ENCODE results near the gene PPFIA4.

Gene PPFIA4

DNA sequence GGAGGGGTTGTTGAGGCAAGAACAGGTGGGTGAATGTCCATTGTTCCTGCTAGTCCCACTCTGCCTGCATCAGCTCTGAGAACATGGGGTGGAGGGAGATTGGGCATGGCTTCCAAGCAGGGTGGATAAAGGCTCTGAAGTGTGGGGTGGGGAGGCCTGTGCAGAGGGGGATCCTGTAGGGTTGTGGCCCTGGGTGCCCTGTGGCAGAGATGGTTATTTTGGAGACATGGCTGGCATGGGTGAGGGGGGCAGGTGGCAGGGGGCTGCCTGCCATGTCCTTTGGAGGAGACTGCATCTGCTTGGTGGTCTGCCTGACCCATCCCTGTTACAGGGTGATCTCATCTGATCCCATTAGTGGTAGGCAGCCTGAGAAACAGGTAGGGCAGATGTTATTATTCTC, 48.3 kb downstream of the PPFIA4 start:
- H3K4me3 ChIP-seq (ENCODE audit: insufficient read length, low read depth), result no peak overlapping the region
- H3K4me1 ChIP-seq (ENCODE audit: insufficient read depth, insufficient read length), result peaks cover 5% of the 10 kb centered on the region
- H3K36me3 ChIP-seq (ENCODE audit: insufficient read depth, insufficient read length, low read length), result peaks cover 14% of the 10 kb centered on the region
- H3K27me3 ChIP-seq (ENCODE audit: insufficient read depth, insufficient read length), result no peaks in the 10 kb centered on the region
- no peak overlapping the region for H3K9ac ChIP-seq (ENCODE audit: insufficient read length, low read depth)
- DNase-seq (ENCODE audit: low read depth, low spot score), result no peak
- TF ChIP-seq SUZ12 (IDR thresholded peaks at IDR 0.05; ENCODE audit: extremely low read depth, insufficient read depth, insufficient read length) (no peak), YY1 (IDR thresholded peaks at IDR 0.05; ENCODE audit: insufficient read depth, insufficient read length) (no peak), ZNF274 (IDR thresholded peaks at IDR 0.05; ENCODE audit: low read depth, low read length) (no peak)
- H3K9me3 ChIP-seq (ENCODE audit: insufficient read depth, low read length), result no peaks in the 10 kb centered on the region

DNA sequence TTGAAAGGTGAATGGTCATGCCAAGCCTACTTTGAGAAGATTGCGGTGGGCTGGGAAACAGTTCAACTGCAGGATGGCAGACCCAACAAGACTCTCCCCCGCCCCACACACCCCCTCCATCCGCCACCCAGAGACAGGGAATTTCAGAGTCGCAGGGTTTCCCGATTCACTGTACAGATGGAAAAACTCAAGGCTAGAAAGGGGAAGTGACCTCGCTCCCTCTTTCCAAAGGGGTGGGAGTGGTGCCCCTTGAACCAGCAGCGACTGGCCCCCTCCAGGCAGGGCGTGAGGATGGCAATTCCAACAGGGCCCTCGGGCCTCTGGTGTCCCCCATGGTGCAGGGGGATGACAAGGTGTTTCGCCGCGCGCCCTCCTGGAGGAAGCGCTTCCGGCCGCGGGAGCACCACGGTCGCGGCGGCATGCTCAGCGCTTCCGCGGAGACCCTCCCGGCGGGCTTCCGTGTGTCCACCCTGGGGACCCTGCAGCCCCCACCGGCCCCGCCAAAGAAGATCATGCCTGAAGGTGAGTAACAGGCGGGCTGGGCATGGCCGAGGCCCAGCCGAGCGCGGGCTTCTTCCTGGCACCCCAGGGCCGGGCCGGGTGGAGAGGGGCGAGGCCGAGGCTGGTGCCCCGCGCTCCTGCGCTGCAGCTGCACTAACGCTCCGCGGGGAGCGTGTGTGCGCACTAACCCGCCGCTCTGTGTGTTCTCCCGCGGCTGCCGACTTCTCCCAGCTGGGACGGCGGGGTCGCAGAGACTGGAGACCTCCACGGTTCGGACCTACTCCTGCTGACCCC, 49.1 kb downstream of the PPFIA4 start:
- no peak overlapping the region for H3K9ac ChIP-seq (ENCODE audit: insufficient read length, low read depth)
- H3K4me3 ChIP-seq (ENCODE audit: insufficient read length, low read depth), result no peak overlapping the region
- no peaks in the 10 kb centered on the region for H3K27me3 ChIP-seq (ENCODE audit: insufficient read depth, insufficient read length)
- no peaks in the 10 kb centered on the region for H3K9me3 ChIP-seq (ENCODE audit: insufficient read depth, low read length)
- TF ChIP-seq YY1 (IDR thresholded peaks at IDR 0.05; ENCODE audit: insufficient read depth, insufficient read length), result no peak
- no peak for TF ChIP-seq ZNF274 (IDR thresholded peaks at IDR 0.05; ENCODE audit: low read depth, low read length)
- TF ChIP-seq SUZ12 (IDR thresholded peaks at IDR 0.05; ENCODE audit: extremely low read depth, insufficient read depth, insufficient read length), result no peak
- H3K36me3 ChIP-seq (ENCODE audit: insufficient read depth, insufficient read length, low read length), result peaks cover 14% of the 10 kb centered on the region
- peaks cover 3% of the 10 kb centered on the region for H3K4me1 ChIP-seq (ENCODE audit: insufficient read depth, insufficient read length)
- DNase-seq (ENCODE audit: low read depth, low spot score), result no peak

DNA sequence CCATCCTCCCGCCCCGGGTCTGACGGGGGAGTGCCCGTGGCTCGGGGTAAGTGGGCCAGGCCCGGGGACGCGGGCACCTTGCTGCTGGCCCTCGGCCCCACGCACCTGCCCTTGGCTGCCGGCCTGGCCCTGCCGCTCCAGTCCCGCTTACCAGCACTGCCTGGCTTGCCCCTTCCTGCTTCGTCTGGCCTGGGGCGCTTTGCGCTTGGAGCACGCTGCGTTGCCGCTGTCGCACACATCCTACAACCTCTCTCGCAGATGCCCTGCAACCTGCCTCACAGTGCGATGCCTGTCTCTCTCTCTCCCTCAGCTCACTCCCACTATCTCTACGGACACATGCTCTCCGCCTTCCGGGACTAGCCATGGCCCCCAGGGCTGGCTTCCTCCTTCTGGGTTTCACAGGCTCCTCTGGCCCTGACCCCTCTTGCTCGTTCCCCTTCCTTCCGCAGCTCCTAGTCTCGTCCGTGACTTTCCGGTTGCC, 49.8 kb downstream of the PPFIA4 start:
- Histone ChIP-seq H3K9me3 (ENCODE audit: insufficient read depth, low read length) (no peaks in the 10 kb centered on the region), H3K27me3 (ENCODE audit: insufficient read depth, insufficient read length) (no peaks in the 10 kb centered on the region), H3K36me3 (ENCODE audit: insufficient read depth, insufficient read length, low read length) (peaks cover 14% of the 10 kb centered on the region), H3K4me1 (ENCODE audit: insufficient read depth, insufficient read length) (peaks cover 3% of the 10 kb centered on the region), H3K4me3 (ENCODE audit: insufficient read length, low read depth) (no peak overlapping the region), H3K9ac (ENCODE audit: insufficient read length, low read depth) (no peak overlapping the region)
- no peak for TF ChIP-seq YY1 (IDR thresholded peaks at IDR 0.05; ENCODE audit: insufficient read depth, insufficient read length)
- no peak for TF ChIP-seq ZNF274 (IDR thresholded peaks at IDR 0.05; ENCODE audit: low read depth, low read length)
- no peak for TF ChIP-seq SUZ12 (IDR thresholded peaks at IDR 0.05; ENCODE audit: extremely low read depth, insufficient read depth, insufficient read length)
- DNase-seq (ENCODE audit: low read depth, low spot score), result no peak

DNA sequence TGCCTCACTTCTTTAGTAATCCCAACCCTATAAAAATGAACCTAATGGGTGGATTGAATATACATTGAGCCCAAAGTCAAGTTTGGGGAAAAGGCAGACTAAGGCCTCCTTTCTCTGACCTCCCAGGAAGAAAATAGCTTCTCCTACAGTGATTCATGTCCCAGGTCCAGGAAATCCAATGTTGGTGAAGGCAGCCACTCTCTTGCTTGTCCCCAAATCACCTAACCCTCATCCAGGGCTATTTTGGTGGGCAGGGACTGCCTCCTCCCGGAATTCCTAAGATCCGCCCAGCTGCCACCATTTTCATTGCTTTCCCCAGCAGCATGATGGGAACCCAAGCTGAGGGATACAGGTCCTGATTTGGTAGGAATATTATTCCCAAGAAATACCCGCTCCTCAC, 51.1 kb downstream of the PPFIA4 start:
- H3K36me3 ChIP-seq (ENCODE audit: insufficient read depth, insufficient read length, low read length), result peaks cover 14% of the 10 kb centered on the region

DNA sequence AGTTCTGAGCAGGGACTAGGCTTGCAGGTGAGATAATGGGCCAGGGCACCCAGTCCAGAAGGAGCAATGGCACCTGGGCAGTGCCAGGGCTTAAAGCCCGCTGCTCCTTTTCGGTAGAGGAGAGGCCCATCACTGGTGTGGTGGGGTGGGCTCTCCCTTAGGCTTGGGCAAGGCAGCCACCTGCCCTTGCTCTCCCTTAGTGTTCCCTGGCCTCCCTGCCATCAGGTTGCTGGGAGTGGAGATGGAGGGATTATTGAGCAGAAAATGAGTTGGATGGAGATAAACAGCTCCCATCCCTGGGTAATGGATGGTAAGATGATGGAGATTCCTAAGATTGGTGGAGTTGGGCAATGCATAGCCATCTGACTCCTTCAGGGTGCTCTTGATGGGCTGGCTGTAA, 51.7 kb downstream of the PPFIA4 start:
- no peaks in the 10 kb centered on the region for H3K27me3 ChIP-seq (ENCODE audit: insufficient read depth, insufficient read length)
- no peaks in the 10 kb centered on the region for H3K9me3 ChIP-seq (ENCODE audit: insufficient read depth, low read length)

More for the DNA sequence above, 51.1 kb downstream of the PPFIA4 start:
- no peak for DNase-seq (ENCODE audit: low read depth, low spot score)
- no peak overlapping the region for H3K4me3 ChIP-seq (ENCODE audit: insufficient read length, low read depth)
- H3K9ac ChIP-seq (ENCODE audit: insufficient read length, low read depth), result no peak overlapping the region
- no peak for TF ChIP-seq SUZ12 (IDR thresholded peaks at IDR 0.05; ENCODE audit: extremely low read depth, insufficient read depth, insufficient read length)
- TF ChIP-seq ZNF274 (IDR thresholded peaks at IDR 0.05; ENCODE audit: low read depth, low read length), result no peak
- TF ChIP-seq YY1 (IDR thresholded peaks at IDR 0.05; ENCODE audit: insufficient read depth, insufficient read length), result no peak
- H3K4me1 ChIP-seq (ENCODE audit: insufficient read depth, insufficient read length), result peaks cover 11% of the 10 kb centered on the region
- no peaks in the 10 kb centered on the region for H3K27me3 ChIP-seq (ENCODE audit: insufficient read depth, insufficient read length)
- H3K9me3 ChIP-seq (ENCODE audit: insufficient read depth, low read length), result no peaks in the 10 kb centered on the region

DNA sequence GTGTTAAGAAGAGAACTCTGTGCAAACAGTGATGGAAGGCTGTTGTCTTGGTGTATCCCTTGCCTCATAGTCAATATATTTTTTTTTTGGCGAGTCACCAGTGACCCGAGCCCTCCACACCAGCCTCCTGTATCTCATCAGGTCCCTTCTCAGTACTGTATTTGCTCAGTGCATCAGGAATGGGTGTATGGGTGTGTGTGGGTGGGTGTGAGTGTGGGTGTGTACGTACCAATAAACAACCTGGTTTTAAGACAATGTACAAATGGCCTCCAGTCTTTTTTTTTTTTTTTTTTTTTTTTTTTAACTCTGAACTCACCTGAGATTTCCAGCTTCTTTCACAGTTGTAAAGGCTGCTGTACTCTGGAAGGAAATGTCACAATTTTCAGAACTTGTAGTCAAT, 52.2 kb downstream of the PPFIA4 start:
- H3K36me3 ChIP-seq (ENCODE audit: insufficient read depth, insufficient read length, low read length), result peaks cover 9% of the 10 kb centered on the region
- peaks cover 15% of the 10 kb centered on the region for H3K4me1 ChIP-seq (ENCODE audit: insufficient read depth, insufficient read length)
- H3K4me3 ChIP-seq (ENCODE audit: insufficient read length, low read depth), result no peak overlapping the region
- no peaks in the 10 kb centered on the region for H3K27me3 ChIP-seq (ENCODE audit: insufficient read depth, insufficient read length)
- TF ChIP-seq SUZ12 (IDR thresholded peaks at IDR 0.05; ENCODE audit: extremely low read depth, insufficient read depth, insufficient read length) (no peak), ZNF274 (IDR thresholded peaks at IDR 0.05; ENCODE audit: low read depth, low read length) (no peak), YY1 (IDR thresholded peaks at IDR 0.05; ENCODE audit: insufficient read depth, insufficient read length) (no peak)
- no peak overlapping the region for H3K9ac ChIP-seq (ENCODE audit: insufficient read length, low read depth)
- no peak for DNase-seq (ENCODE audit: low read depth, low spot score)
- H3K9me3 ChIP-seq (ENCODE audit: insufficient read depth, low read length), result no peaks in the 10 kb centered on the region

More for the DNA sequence above, 51.7 kb downstream of the PPFIA4 start:
- no peak for TF ChIP-seq YY1 (IDR thresholded peaks at IDR 0.05; ENCODE audit: insufficient read depth, insufficient read length)
- no peak for TF ChIP-seq ZNF274 (IDR thresholded peaks at IDR 0.05; ENCODE audit: low read depth, low read length)
- no peak for TF ChIP-seq SUZ12 (IDR thresholded peaks at IDR 0.05; ENCODE audit: extremely low read depth, insufficient read depth, insufficient read length)
- DNase-seq (ENCODE audit: low read depth, low spot score), result no peak
- Histone ChIP-seq H3K36me3 (ENCODE audit: insufficient read depth, insufficient read length, low read length) (peaks cover 14% of the 10 kb centered on the region), H3K4me3 (ENCODE audit: insufficient read length, low read depth) (no peak overlapping the region), H3K4me1 (ENCODE audit: insufficient read depth, insufficient read length) (peaks cover 15% of the 10 kb centered on the region), H3K9ac (ENCODE audit: insufficient read length, low read depth) (no peak overlapping the region)

DNA sequence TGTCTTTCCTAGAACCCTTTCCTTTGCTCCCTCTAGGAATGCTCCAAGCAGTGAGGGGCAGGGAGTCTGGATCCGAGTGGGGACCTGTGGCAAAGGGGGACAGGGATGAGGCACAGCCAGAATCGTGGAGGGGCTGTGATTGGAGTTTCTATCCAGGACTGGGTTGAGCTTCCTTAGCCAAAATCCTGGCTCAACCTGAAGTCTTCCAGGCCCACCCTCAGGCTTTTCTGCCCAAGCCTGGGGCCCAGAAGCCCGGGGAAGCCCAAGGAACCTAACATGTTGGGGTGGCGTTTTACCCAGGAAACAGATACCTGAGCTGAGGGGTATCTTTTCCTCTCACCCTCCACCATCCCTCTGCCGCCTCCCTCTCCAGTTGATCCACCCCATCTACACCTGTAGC, 54.2 kb downstream of the PPFIA4 start:
- no peak for DNase-seq (ENCODE audit: low read depth, low spot score)
- Histone ChIP-seq H3K36me3 (ENCODE audit: insufficient read depth, insufficient read length, low read length) (peaks cover 8% of the 10 kb centered on the region), H3K9me3 (ENCODE audit: insufficient read depth, low read length) (no peaks in the 10 kb centered on the region), H3K4me3 (ENCODE audit: insufficient read length, low read depth) (no peak overlapping the region), H3K9ac (ENCODE audit: insufficient read length, low read depth) (no peak overlapping the region), H3K4me1 (ENCODE audit: insufficient read depth, insufficient read length) (peaks cover 25% of the 10 kb centered on the region), H3K27me3 (ENCODE audit: insufficient read depth, insufficient read length) (no peaks in the 10 kb centered on the region)
- TF ChIP-seq SUZ12 (IDR thresholded peaks at IDR 0.05; ENCODE audit: extremely low read depth, insufficient read depth, insufficient read length), result no peak
